ENCODE results near the gene GSK3B.
"Not testable (repeated sequence)": the region's sequence is repeated elsewhere in the genome, so short reads cannot be mapped to it uniquely, and the experiment has no call there.

The GSK3B gene

GRCh38 chr3:120052677-120053076 is 41.6 kb downstream of the GSK3B start:
- DNase-seq (ENCODE audit: low spot score): no peak

GRCh38 chr3:120052225-120052624 is 42.0 kb downstream of the GSK3B start:
- no peak for DNase-seq (ENCODE audit: low spot score)

GRCh38 chr3:120051570-120051969 is 42.7 kb downstream of the GSK3B start:
- not testable (repeated sequence) for DNase-seq (ENCODE audit: low spot score)

- no peak for DNase-seq (ENCODE audit: low spot score)
These were observed 44.2 kb downstream of the GSK3B start for GRCh38 chr3:120049881-120050539.

- no peak for DNase-seq (ENCODE audit: low spot score)
These were observed 45.2 kb downstream of the GSK3B start for GRCh38 chr3:120049072-120049471.

- DNase-seq (ENCODE audit: low spot score): no peak
These were observed 45.7 kb downstream of the GSK3B start for GRCh38 chr3:120048355-120049041.

- DNase-seq (ENCODE audit: low spot score): no peak
These were observed 46.6 kb downstream of the GSK3B start for GRCh38 chr3:120047686-120048085.

- no peak for DNase-seq (ENCODE audit: low spot score)
These were observed 53.4 kb downstream of the GSK3B start for GRCh38 chr3:120040813-120041377.

- DNase-seq (ENCODE audit: low spot score): no peak
These were observed 54.3 kb downstream of the GSK3B start for GRCh38 chr3:120039642-120040610.

- DNase-seq (ENCODE audit: low spot score): no peak
These were observed 60.7 kb downstream of the GSK3B start for GRCh38 chr3:120033596-120033995.

GRCh38 chr3:120031561-120031960 is 62.7 kb downstream of the GSK3B start:
- no peak for DNase-seq (ENCODE audit: low spot score)

GRCh38 chr3:120029749-120030148 is 64.5 kb downstream of the GSK3B start:
- no peak for DNase-seq (ENCODE audit: low spot score)

GRCh38 chr3:120028271-120029047 is 65.8 kb downstream of the GSK3B start:
- no peak for DNase-seq (ENCODE audit: low spot score)

GRCh38 chr3:120027226-120027625 is 67.0 kb downstream of the GSK3B start:
- no peak for DNase-seq (ENCODE audit: low spot score)

- DNase-seq (ENCODE audit: low spot score): no peak
These were observed 68.7 kb downstream of the GSK3B start for GRCh38 chr3:120025520-120025919.

GRCh38 chr3:120024103-120024502 is 70.1 kb downstream of the GSK3B start:
- no peak for DNase-seq (ENCODE audit: low spot score)

GRCh38 chr3:120022729-120023128 is 71.5 kb downstream of the GSK3B start:
- no peak for DNase-seq (ENCODE audit: low spot score)

GRCh38 chr3:120021523-120021922 is 72.7 kb downstream of the GSK3B start:
- DNase-seq (ENCODE audit: low spot score): no peak

- no peak for DNase-seq (ENCODE audit: low spot score)
These were observed 75.9 kb downstream of the GSK3B start for GRCh38 chr3:120018299-120018698.

- DNase-seq (ENCODE audit: low spot score): no peak
These were observed 76.6 kb downstream of the GSK3B start for GRCh38 chr3:120017692-120018091.

GRCh38 chr3:120013481-120013880 is 80.8 kb downstream of the GSK3B start:
- no peak for DNase-seq (ENCODE audit: low spot score)
